Mesenchymal stem cell (in vitro differentiated cells and primary cell): ENCODE data around the gene SAMD4A.
"Not testable (repeated sequence)": the region's sequence is repeated elsewhere in the genome, so short reads cannot be mapped to it uniquely, and the experiment has no call there.

Experiments
- DNase-seq: peaks from one replicate; pipeline ENCODE4 v3.0.0-alpha.2; 2013
- H2AFZ ChIP-seq: one replicate; pipeline ENCODE4 v1.6.1; 2013; ENCODE audit warnings: low read depth, mild to moderate bottlenecking, control low read depth, inconsistent platforms, low read length, moderate library complexity
- H2AK5ac ChIP-seq: 2 replicates; pipeline ENCODE4 v1.6.1; 2013; ENCODE audit warnings: low read length, moderate library complexity, mild to moderate bottlenecking, inconsistent platforms; ENCODE audit not compliant: severe bottlenecking
- H2BK120ac ChIP-seq: one replicate; pipeline ENCODE4 v1.6.1; 2013; ENCODE audit warnings: low read depth, mild to moderate bottlenecking, inconsistent platforms, low read length, moderate library complexity
- H2BK12ac ChIP-seq, 2 experiments: one replicate each; pipeline ENCODE4 v1.6.1; 2013; ENCODE audit warnings: inconsistent platforms in 2 of 2, low read length in 2 of 2, mild to moderate bottlenecking in 2 of 2, moderate library complexity in 2 of 2, control low read depth in 1 of 2
- H2BK15ac ChIP-seq: one replicate; pipeline ENCODE4 v1.6.1; 2013; ENCODE audit warnings: mild to moderate bottlenecking, low read depth, inconsistent platforms; ENCODE audit not compliant: poor library complexity, severe bottlenecking
- H2BK5ac ChIP-seq: 2 replicates; pipeline ENCODE4 v1.6.1; 2013; ENCODE audit warnings: low read depth, mild to moderate bottlenecking, low read length, control low read depth, inconsistent platforms; ENCODE audit not compliant: poor library complexity, severe bottlenecking
- H3K14ac ChIP-seq, 2 experiments: one replicate each; pipeline ENCODE4 v1.6.1; 2013; ENCODE audit warnings: inconsistent platforms in 2 of 2, low read length in 2 of 2, control low read depth in 1 of 2, mild to moderate bottlenecking in 1 of 2, moderate library complexity in 1 of 2
- H3K18ac ChIP-seq, 2 experiments: one replicate each; pipeline ENCODE4 v1.6.1; 2013; ENCODE audit warnings: inconsistent platforms in 2 of 2, low read length in 2 of 2, control low read depth in 1 of 2, low read depth in 1 of 2, mild to moderate bottlenecking in 1 of 2
- H3K23ac ChIP-seq, 2 experiments: one replicate each; pipeline ENCODE4 v1.6.1; 2013; ENCODE audit warnings: inconsistent platforms in 2 of 2, low read length in 2 of 2, mild to moderate bottlenecking in 2 of 2, moderate library complexity in 2 of 2, control low read depth in 1 of 2
- H3K27ac ChIP-seq: 2 replicates; pipeline ENCODE4 v1.5.1; 2013; ENCODE audit warnings: mild to moderate bottlenecking, moderate library complexity, low read length, control low read depth, inconsistent platforms; ENCODE audit not compliant: poor library complexity, severe bottlenecking
- H3K27me3 ChIP-seq, 2 experiments: 2 replicates each; pipeline versions ENCODE4 v1.6.1 to v1.7.0; 2013; ENCODE audit warnings: low read length in 2 of 2, mild to moderate bottlenecking in 2 of 2, moderate library complexity in 2 of 2, control low read depth in 1 of 2, inconsistent platforms in 1 of 2; ENCODE audit not compliant: control insufficient read depth in 1 of 2, insufficient read depth in 1 of 2
- H3K36me3 ChIP-seq, 2 experiments: 2 replicates each; pipeline versions ENCODE4 v1.6.1 to v1.7.0; 2013; ENCODE audit warnings: low read length in 2 of 2, control low read depth in 1 of 2, inconsistent platforms in 1 of 2, low read depth in 1 of 2, mild to moderate bottlenecking in 1 of 2; ENCODE audit not compliant: insufficient read depth in 2 of 2, control insufficient read depth in 1 of 2
- H3K4ac ChIP-seq, 2 experiments: one replicate each; pipeline ENCODE4 v1.6.1; 2013; ENCODE audit warnings: inconsistent platforms in 2 of 2, low read length in 2 of 2, mild to moderate bottlenecking in 2 of 2, moderate library complexity in 2 of 2, control low read depth in 1 of 2, low read depth in 1 of 2
- H3K4me1 ChIP-seq: 2 replicates; pipeline ENCODE4 v1.6.1; 2013; ENCODE audit warnings: low read depth, low read length, control low read depth; ENCODE audit not compliant: control insufficient read depth, insufficient read depth
- H3K4me2 ChIP-seq: 2 replicates; pipeline ENCODE4 v1.6.1; 2013; ENCODE audit warnings: low read length, mild to moderate bottlenecking, inconsistent platforms; ENCODE audit not compliant: poor library complexity, severe bottlenecking
- H3K4me3 ChIP-seq, 2 experiments: 2 replicates each; pipeline versions ENCODE4 v1.5.1 to v1.7.0; 2013; ENCODE audit warnings: low read length in 2 of 2, mild to moderate bottlenecking in 2 of 2, control low read depth in 1 of 2, low read depth in 1 of 2; ENCODE audit not compliant: insufficient read depth in 1 of 2
- H3K79me1 ChIP-seq: replicated peaks from 2 replicates; pipeline ENCODE4 v1.6.1; 2013; ENCODE audit warnings: mild to moderate bottlenecking, control low read depth, low read length, inconsistent platforms; ENCODE audit not compliant: poor library complexity, severe bottlenecking
- H3K9ac ChIP-seq: 2 replicates; pipeline ENCODE4 v1.7.0; 2013; ENCODE audit warnings: mild to moderate bottlenecking, low read length, moderate library complexity
- H3K9me3 ChIP-seq: 2 replicates; pipeline ENCODE4 v1.7.0; 2013; ENCODE audit warnings: mild to moderate bottlenecking, low read length; ENCODE audit not compliant: control insufficient read depth
- H4K8ac ChIP-seq: one replicate; pipeline ENCODE4 v1.6.1; 2013; ENCODE audit warnings: inconsistent platforms, mild to moderate bottlenecking, low read length, moderate library complexity
- H4K91ac ChIP-seq: one replicate; pipeline ENCODE4 v1.6.1; 2013; ENCODE audit warnings: mild to moderate bottlenecking, low read length, inconsistent platforms
- WGBS: methylation state at CpG from one replicate; pipeline ENCODE4 v1.1.7; 2013; ENCODE audit warnings: mixed read lengths; 5-methylcytosine and 5-hydroxymethylcytosine counted together

The SAMD4A gene

GRCh38 chr14:54624005-54624358 is 57.1 kb downstream of the SAMD4A start:
- peak overlapping the region; percentile 57 for H2BK120ac ChIP-seq
- not testable (repeated sequence) for H3K27ac ChIP-seq, H3K23ac ChIP-seq, H3K27me3 ChIP-seq, H2AFZ ChIP-seq, DNase-seq, H3K9me3 ChIP-seq, H4K8ac ChIP-seq, H3K4me2 ChIP-seq, H2BK5ac ChIP-seq, H4K91ac ChIP-seq, H3K36me3 ChIP-seq, H3K18ac ChIP-seq, H3K4ac ChIP-seq, H3K14ac ChIP-seq, H3K4me3 ChIP-seq, H3K9ac ChIP-seq, H2AK5ac ChIP-seq
- H3K79me1 ChIP-seq: peaks cover 20% of the 10 kb centered on the region
- peak overlapping the region; percentile 54 for H2BK15ac ChIP-seq
- peaks cover 15% of the 10 kb centered on the region for H3K4me1 ChIP-seq
- 95% methylated on average over 19 of the region's 19 CpGs for WGBS
- peak overlapping the region in 1 of 2 experiments; percentile 20 for H2BK12ac ChIP-seq

- no peak overlapping the region for H3K9ac ChIP-seq
- no peaks in the 10 kb centered on the region for H3K36me3 ChIP-seq
- no peak overlapping the region for H2AK5ac ChIP-seq
- H3K4me2 ChIP-seq: peak overlapping the region; percentile 54
- no peak overlapping the region for H4K8ac ChIP-seq
- H3K27me3 ChIP-seq: no peaks in the 10 kb centered on the region
- DNase-seq: peak; percentile 98
- peaks cover 15% of the 10 kb centered on the region for H3K4me1 ChIP-seq
- H3K9me3 ChIP-seq: no peaks in the 10 kb centered on the region
- 2% methylated on average over 5 of the region's 5 CpGs for WGBS
- no peak overlapping the region for H2AFZ ChIP-seq
- peaks cover 18% of the 10 kb centered on the region for H3K79me1 ChIP-seq
- no peak overlapping the region for H3K18ac ChIP-seq
- H3K4ac ChIP-seq: no peak overlapping the region
- H3K23ac ChIP-seq: no peak overlapping the region
- no peak overlapping the region for H2BK120ac ChIP-seq
- H2BK12ac ChIP-seq: no peak overlapping the region
- H4K91ac ChIP-seq: no peak overlapping the region
- no peak overlapping the region for H2BK5ac ChIP-seq
- no peak overlapping the region for H3K4me3 ChIP-seq
- H3K27ac ChIP-seq: peak overlapping the region; percentile 49
- no peak overlapping the region for H2BK15ac ChIP-seq
- no peak overlapping the region for H3K14ac ChIP-seq
Measured at GRCh38 chr14:54625112-54625511, 58.2 kb downstream of the SAMD4A start.

- Histone ChIP-seq H2BK5ac (no peak overlapping the region), H4K91ac (peak overlapping the region; percentile 53), H3K23ac (no peak overlapping the region), H3K79me1 (peaks cover 23% of the 10 kb centered on the region), H3K14ac (no peak overlapping the region), H3K36me3 (no peaks in the 10 kb centered on the region), H3K4me3 (peak overlapping the region in 1 of 2 experiments; percentile 62), H3K9me3 (no peaks in the 10 kb centered on the region), H3K18ac (peak overlapping the region; percentile 44 to 87), H2BK12ac (peak overlapping the region; percentile 21 to 79), H3K4me2 (no peak overlapping the region), H2AK5ac (no peak overlapping the region), H3K9ac (peak overlapping the region; percentile 90), H2BK15ac (peak overlapping the region; percentile 36), H4K8ac (peak overlapping the region; percentile 88), H2AFZ (no peak overlapping the region), H3K27ac (peak overlapping the region; percentile 65), H2BK120ac (peak overlapping the region; percentile 45), H3K4ac (peak overlapping the region; percentile 32 to 49), H3K27me3 (no peaks in the 10 kb centered on the region), H3K4me1 (peaks cover 15% of the 10 kb centered on the region)
- DNase-seq: no peak
- WGBS: 83% methylated on average over 3 of the region's 4 CpGs
Measured at GRCh38 chr14:54627219-54627539, 60.3 kb downstream of the SAMD4A start.

GRCh38 chr14:54627540-54628363 is 60.8 kb downstream of the SAMD4A start:
- Histone ChIP-seq H3K4ac (peak overlapping the region; percentile 32 to 49), H3K4me2 (peak overlapping the region; percentile 56), H4K91ac (peak overlapping the region; percentile 53), H4K8ac (peak overlapping the region; percentile 88), H3K27ac (peak overlapping the region; percentile 65), H3K4me3 (peak overlapping the region in 1 of 2 experiments; percentile 62), H2BK12ac (peak overlapping the region; percentile 21 to 79), H3K23ac (no peak overlapping the region), H2BK15ac (peak overlapping the region; percentile 36), H3K9me3 (no peaks in the 10 kb centered on the region), H2AK5ac (no peak overlapping the region), H3K14ac (no peak overlapping the region), H2BK120ac (peak overlapping the region; percentile 45), H3K4me1 (peaks cover 11% of the 10 kb centered on the region), H3K79me1 (peaks cover 19% of the 10 kb centered on the region), H3K36me3 (peaks cover 0 to 2% of the 10 kb centered on the region in 2 experiments), H3K27me3 (no peaks in the 10 kb centered on the region), H2AFZ (no peak overlapping the region), H3K9ac (peak overlapping the region; percentile 90), H2BK5ac (no peak overlapping the region), H3K18ac (peak overlapping the region; percentile 44 to 88)
- DNase-seq: peak; percentile 95
- WGBS: 56% methylated on average over 11 of the region's 13 CpGs
